Measurements from ENCODE around the gene RLN2. TPM values are rescaled to one million over a fixed set of nuclear protein-coding genes. Genes with fewer than 3 reads are reported as not detected.
"Not testable (repeated sequence)": the region's sequence is repeated elsewhere in the genome, so short reads cannot be mapped to it uniquely, and the experiment has no call there.

RLN2 gene
- not detected for total RNA-seq

GRCh38 chr9:5303840-5304795 is at the start of gene RLN2:
TSS of gene RLN2 (minus strand) at chr9:5304716. CDS start at chr9:5304580, 136 bp downstream.
- H3K4me3 ChIP-seq, result peak within 1 kb of the TSS; percentile 50

GRCh38 chr9:5354184-5354583 is 49.7 kb upstream of the RLN2 start:
- no peak overlapping the region for H3K27ac ChIP-seq
- no peak for TF ChIP-seq CTCF (IDR thresholded peaks at IDR 0.05)

More at GRCh38 chr9:5303840-5304795, at the start of gene RLN2:
- not testable (repeated sequence) for H3K27me3 ChIP-seq (replicated peaks; ENCODE audit: insufficient read depth); H3K9me3 ChIP-seq; H3K36me3 ChIP-seq; H3K4me1 ChIP-seq (ENCODE audit: control insufficient read depth in 1 of 2, low read depth in 2 of 2); DNase-seq (ENCODE audit: low spot score); H3K27ac ChIP-seq
- peak; percentile 64 for ATAC-seq (ENCODE audit: insufficient number of reproducible peaks, low FRiP score, low read depth)

GRCh38 chr9:5352637-5353248 is 48.2 kb upstream of the RLN2 start:
- TF ChIP-seq CTCF (IDR thresholded peaks at IDR 0.05), result no peak
- ATAC-seq (ENCODE audit: insufficient number of reproducible peaks, low FRiP score, low read depth), result no peak

More at GRCh38 chr9:5354184-5354583, 49.7 kb upstream of the RLN2 start:
- ATAC-seq (ENCODE audit: insufficient number of reproducible peaks, low FRiP score, low read depth), result no peak
- no peak for DNase-seq (ENCODE audit: low spot score)
- no peaks in the 10 kb centered on the region for H3K27me3 ChIP-seq (replicated peaks; ENCODE audit: insufficient read depth)
- no peak overlapping the region for H3K4me3 ChIP-seq
- peaks cover 10% of the 10 kb centered on the region for H3K9me3 ChIP-seq
- peaks cover 0 to 4% of the 10 kb centered on the region in 2 donors for H3K4me1 ChIP-seq (ENCODE audit: control insufficient read depth in 1 of 2, low read depth in 2 of 2)
- H3K36me3 ChIP-seq, result no peaks in the 10 kb centered on the region

GRCh38 chr9:5338992-5339981 is 34.8 kb upstream of the RLN2 start, which contains the start of gene RLN1:
TSS of gene RLN1 (minus strand) at chr9:5339876. CDS start at chr9:5339746, 130 bp downstream.
- peak; percentile 69 for ATAC-seq (ENCODE audit: insufficient number of reproducible peaks, low FRiP score, low read depth)
- H3K4me3 ChIP-seq, result peak within 1 kb of the TSS; percentile 56
- H3K36me3 ChIP-seq; DNase-seq (ENCODE audit: low spot score); H3K27me3 ChIP-seq (replicated peaks; ENCODE audit: insufficient read depth); H3K27ac ChIP-seq; H3K4me1 ChIP-seq (ENCODE audit: control insufficient read depth in 1 of 2, low read depth in 2 of 2); H3K9me3 ChIP-seq: not testable (repeated sequence)

More at GRCh38 chr9:5352637-5353248, 48.2 kb upstream of the RLN2 start:
- H3K4me3 ChIP-seq, result no peak overlapping the region
- no peak overlapping the region for H3K27ac ChIP-seq
- no peak for DNase-seq (ENCODE audit: low spot score)
- peaks cover 12% of the 10 kb centered on the region for H3K9me3 ChIP-seq
- peaks cover 0 to 4% of the 10 kb centered on the region in 2 donors for H3K4me1 ChIP-seq (ENCODE audit: control insufficient read depth in 1 of 2, low read depth in 2 of 2)
- no peaks in the 10 kb centered on the region for H3K36me3 ChIP-seq
- no peaks in the 10 kb centered on the region for H3K27me3 ChIP-seq (replicated peaks; ENCODE audit: insufficient read depth)

- no peaks in the 10 kb centered on the region for H3K4me1 ChIP-seq (ENCODE audit: control insufficient read depth in 1 of 2, low read depth in 2 of 2)
- no peak overlapping the region for H3K4me3 ChIP-seq
- H3K36me3 ChIP-seq, result no peaks in the 10 kb centered on the region
- no peak for DNase-seq (ENCODE audit: low spot score)
- no peak overlapping the region for H3K27ac ChIP-seq
- no peak for ATAC-seq (ENCODE audit: insufficient number of reproducible peaks, low FRiP score, low read depth)
- H3K27me3 ChIP-seq (replicated peaks; ENCODE audit: insufficient read depth), result no peaks in the 10 kb centered on the region
- no peak for TF ChIP-seq CTCF (IDR thresholded peaks at IDR 0.05)
- H3K9me3 ChIP-seq, result no peaks in the 10 kb centered on the region
Measured at GRCh38 chr9:5336688-5337087, 32.2 kb upstream of the RLN2 start.

GRCh38 chr9:5331276-5331675 is 26.8 kb upstream of the RLN2 start:
- not testable (repeated sequence) for ATAC-seq (ENCODE audit: insufficient number of reproducible peaks, low FRiP score, low read depth); H3K36me3 ChIP-seq; DNase-seq (ENCODE audit: low spot score); H3K27me3 ChIP-seq (replicated peaks; ENCODE audit: insufficient read depth); H3K9me3 ChIP-seq; H3K27ac ChIP-seq; H3K4me1 ChIP-seq (ENCODE audit: control insufficient read depth in 1 of 2, low read depth in 2 of 2); H3K4me3 ChIP-seq
